ENCODE measurements around the gene TCF7L2.

The TCF7L2 gene

DNA sequence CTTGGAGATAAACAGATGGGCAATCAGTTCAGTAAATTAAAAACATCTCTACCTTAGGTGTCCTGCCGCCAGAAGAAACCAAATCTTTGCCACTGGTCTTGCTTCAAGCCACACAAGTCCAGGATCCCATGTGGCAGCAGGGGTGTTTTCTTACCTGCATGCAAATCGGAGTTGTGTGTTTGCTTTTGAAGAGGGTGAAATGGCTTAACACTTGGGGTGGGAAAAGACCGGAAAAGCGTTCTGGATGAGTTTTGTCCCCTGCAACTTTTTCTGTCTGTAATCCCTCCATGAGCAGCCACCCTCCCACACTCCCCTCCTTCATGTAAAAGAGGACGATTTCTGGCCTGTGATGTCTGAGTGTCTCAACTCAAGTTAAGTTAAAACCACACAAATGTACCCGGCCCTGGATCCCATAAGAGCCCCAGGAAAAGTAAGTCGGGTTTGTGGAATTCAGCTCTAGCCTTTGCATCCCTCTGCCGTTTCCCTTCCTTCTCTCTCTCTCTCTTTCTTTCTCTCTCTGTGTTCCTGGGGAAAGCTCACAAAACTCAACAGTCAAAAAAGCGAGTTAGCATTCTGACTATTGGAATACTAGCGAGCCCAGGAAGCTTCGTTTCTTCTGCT is 178.5 kb downstream of the TCF7L2 start:
- ATAC-seq = no peak
- TF ChIP-seq TOX (CRISPR knock-in tag; IDR thresholded peaks at IDR 0.05; ENCODE audit: borderline replicate concordance) = no peak
- TF ChIP-seq, protein P1, sequence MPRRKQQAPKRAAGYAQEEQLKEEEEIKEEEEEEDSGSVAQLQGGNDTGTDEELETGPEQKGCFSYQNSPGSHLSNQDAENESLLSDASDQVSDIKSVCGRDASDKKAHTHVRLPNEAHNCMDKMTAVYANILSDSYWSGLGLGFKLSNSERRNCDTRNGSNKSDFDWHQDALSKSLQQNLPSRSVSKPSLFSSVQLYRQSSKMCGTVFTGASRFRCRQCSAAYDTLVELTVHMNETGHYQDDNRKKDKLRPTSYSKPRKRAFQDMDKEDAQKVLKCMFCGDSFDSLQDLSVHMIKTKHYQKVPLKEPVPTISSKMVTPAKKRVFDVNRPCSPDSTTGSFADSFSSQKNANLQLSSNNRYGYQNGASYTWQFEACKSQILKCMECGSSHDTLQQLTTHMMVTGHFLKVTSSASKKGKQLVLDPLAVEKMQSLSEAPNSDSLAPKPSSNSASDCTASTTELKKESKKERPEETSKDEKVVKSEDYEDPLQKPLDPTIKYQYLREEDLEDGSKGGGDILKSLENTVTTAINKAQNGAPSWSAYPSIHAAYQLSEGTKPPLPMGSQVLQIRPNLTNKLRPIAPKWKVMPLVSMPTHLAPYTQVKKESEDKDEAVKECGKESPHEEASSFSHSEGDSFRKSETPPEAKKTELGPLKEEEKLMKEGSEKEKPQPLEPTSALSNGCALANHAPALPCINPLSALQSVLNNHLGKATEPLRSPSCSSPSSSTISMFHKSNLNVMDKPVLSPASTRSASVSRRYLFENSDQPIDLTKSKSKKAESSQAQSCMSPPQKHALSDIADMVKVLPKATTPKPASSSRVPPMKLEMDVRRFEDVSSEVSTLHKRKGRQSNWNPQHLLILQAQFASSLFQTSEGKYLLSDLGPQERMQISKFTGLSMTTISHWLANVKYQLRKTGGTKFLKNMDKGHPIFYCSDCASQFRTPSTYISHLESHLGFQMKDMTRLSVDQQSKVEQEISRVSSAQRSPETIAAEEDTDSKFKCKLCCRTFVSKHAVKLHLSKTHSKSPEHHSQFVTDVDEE (CRISPR knock-in tag; IDR thresholded peaks at IDR 0.05) = no peak
- no peak for TF ChIP-seq CSDC2 (CRISPR knock-in tag; IDR thresholded peaks at IDR 0.05)
- no peak for TF ChIP-seq ZNF8 (CRISPR knock-in tag; IDR thresholded peaks at IDR 0.05)
- no peak for TF ChIP-seq ZFP3 (CRISPR knock-in tag; IDR thresholded peaks at IDR 0.05)
- no peak for TF ChIP-seq PPARA (CRISPR knock-in tag; IDR thresholded peaks at IDR 0.05; ENCODE audit: borderline replicate concordance)
- no peak for TF ChIP-seq ZNF70 (CRISPR knock-in tag; IDR thresholded peaks at IDR 0.05)

DNA sequence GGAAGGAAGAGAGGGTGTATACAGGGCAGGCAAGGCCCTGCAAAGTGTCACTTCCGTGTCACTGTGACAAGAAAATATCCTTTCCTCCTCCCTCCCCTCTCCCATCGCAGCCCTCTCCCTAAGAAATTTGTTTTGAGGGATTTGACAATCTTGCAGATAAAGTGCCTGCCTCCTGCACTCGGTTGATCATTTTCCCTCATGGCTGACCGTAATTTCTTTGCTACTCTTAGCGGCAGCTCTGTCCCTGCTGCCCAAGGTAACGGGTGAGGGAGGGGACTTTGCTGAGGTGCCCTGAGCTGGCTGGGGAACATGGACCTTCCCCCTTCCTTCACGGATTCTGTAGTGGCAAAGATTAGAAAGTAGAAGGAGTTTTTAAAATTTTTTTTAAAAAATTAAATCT is 179.1 kb downstream of the TCF7L2 start:
- ATAC-seq = no peak
- TF ChIP-seq ZFP30 (CRISPR knock-in tag; IDR thresholded peaks at IDR 0.05) = no peak
- no peak for TF ChIP-seq OSR1 (CRISPR knock-in tag; IDR thresholded peaks at IDR 0.05)
- no peak for TF ChIP-seq ZNF8 (CRISPR knock-in tag; IDR thresholded peaks at IDR 0.05)
- TF ChIP-seq, protein P2, sequence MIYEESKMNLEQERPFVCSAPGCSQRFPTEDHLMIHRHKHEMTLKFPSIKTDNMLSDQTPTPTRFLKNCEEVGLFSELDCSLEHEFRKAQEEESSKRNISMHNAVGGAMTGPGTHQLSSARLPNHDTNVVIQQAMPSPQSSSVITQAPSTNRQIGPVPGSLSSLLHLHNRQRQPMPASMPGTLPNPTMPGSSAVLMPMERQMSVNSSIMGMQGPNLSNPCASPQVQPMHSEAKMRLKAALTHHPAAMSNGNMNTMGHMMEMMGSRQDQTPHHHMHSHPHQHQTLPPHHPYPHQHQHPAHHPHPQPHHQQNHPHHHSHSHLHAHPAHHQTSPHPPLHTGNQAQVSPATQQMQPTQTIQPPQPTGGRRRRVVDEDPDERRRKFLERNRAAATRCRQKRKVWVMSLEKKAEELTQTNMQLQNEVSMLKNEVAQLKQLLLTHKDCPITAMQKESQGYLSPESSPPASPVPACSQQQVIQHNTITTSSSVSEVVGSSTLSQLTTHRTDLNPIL (CRISPR knock-in tag; IDR thresholded peaks at IDR 0.05; ENCODE audit: low read depth) = no peak
- no peak for TF ChIP-seq ISL1 (CRISPR knock-in tag; IDR thresholded peaks at IDR 0.05)
- TF ChIP-seq, protein P1 (CRISPR knock-in tag; IDR thresholded peaks at IDR 0.05) = no peak

DNA sequence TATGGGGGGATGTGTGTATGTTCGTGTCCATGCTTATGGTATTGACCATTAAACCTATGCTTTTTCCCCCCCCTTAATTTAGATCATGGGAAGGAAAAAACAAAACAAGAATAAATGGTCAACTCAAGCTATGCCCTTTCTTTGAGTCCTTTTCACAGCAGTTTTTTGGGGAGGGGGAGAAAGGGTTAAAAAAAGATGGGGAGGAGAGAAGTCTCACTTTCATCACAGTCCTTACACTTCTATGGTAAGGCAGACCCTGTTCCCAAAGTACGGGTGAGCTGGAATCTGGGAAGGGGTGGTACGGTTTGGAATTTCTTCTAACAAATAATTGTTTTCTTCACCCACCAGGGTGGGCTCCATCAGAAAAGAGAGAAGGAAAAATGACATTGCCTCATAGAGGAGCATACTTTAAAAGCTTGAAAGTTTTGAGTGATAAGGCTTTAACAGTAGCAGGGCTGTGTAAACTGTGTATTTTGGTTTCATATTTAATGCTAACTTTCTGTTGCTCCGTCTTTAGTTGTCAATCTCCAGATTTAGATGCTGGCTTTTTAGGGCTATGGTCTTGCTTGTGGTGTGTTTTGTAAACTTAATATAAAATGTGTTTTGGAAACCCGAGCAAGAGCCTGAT is 180.1 kb downstream of the TCF7L2 start:
- TF ChIP-seq BACH2 (CRISPR knock-in tag; IDR thresholded peaks at IDR 0.05; ENCODE audit: borderline replicate concordance) = no peak
- no peak for TF ChIP-seq ZFP3 (CRISPR knock-in tag; IDR thresholded peaks at IDR 0.05)
- TF ChIP-seq, protein P1 (CRISPR knock-in tag; IDR thresholded peaks at IDR 0.05) = no peak
- TF ChIP-seq RARB (CRISPR knock-in tag; IDR thresholded peaks at IDR 0.05) = no peak
- TF ChIP-seq ZFP30 (CRISPR knock-in tag; IDR thresholded peaks at IDR 0.05) = no peak
- TF ChIP-seq ZNF565 (CRISPR knock-in tag; conservative IDR thresholded peaks at IDR 0.05; ENCODE audit: low read depth) = no peak
- TF ChIP-seq OSR1 (CRISPR knock-in tag; IDR thresholded peaks at IDR 0.05) = no peak
- TF ChIP-seq, protein P3, sequence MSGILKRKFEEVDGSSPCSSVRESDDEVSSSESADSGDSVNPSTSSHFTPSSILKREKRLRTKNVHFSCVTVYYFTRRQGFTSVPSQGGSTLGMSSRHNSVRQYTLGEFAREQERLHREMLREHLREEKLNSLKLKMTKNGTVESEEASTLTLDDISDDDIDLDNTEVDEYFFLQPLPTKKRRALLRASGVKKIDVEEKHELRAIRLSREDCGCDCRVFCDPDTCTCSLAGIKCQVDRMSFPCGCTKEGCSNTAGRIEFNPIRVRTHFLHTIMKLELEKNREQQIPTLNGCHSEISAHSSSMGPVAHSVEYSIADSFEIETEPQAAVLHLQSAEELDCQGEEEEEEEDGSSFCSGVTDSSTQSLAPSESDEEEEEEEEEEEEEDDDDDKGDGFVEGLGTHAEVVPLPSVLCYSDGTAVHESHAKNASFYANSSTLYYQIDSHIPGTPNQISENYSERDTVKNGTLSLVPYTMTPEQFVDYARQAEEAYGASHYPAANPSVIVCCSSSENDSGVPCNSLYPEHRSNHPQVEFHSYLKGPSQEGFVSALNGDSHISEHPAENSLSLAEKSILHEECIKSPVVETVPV (CRISPR knock-in tag; IDR thresholded peaks at IDR 0.05) = no peak
- TF ChIP-seq, protein P4, sequence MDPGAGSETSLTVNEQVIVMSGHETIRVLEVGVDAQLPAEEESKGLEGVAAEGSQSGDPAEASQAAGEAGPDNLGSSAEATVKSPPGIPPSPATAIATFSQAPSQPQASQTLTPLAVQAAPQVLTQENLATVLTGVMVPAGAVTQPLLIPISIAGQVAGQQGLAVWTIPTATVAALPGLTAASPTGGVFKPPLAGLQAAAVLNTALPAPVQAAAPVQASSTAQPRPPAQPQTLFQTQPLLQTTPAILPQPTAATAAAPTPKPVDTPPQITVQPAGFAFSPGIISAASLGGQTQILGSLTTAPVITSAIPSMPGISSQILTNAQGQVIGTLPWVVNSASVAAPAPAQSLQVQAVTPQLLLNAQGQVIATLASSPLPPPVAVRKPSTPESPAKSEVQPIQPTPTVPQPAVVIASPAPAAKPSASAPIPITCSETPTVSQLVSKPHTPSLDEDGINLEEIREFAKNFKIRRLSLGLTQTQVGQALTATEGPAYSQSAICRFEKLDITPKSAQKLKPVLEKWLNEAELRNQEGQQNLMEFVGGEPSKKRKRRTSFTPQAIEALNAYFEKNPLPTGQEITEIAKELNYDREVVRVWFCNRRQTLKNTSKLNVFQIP (CRISPR knock-in tag; IDR thresholded peaks at IDR 0.05; ENCODE audit: borderline replicate concordance, low read depth) = no peak
- no peak for TF ChIP-seq CSDC2 (CRISPR knock-in tag; IDR thresholded peaks at IDR 0.05)
- ATAC-seq = no peak

Measured in SK-N-SH treated with all-trans-retinoic acid at 6 μM for 48 hours (cell line).